HG03442 (cell line): ENCODE results near the gene CACNA1B.

Experiments
- ATAC-seq: cut with Tn5 transposase; IDR thresholded peaks from one replicate; pipeline ENCODE4 v1.9.1; 2021; ENCODE audit warnings: mild to moderate bottlenecking, moderate library complexity; ENCODE audit not compliant: unreplicated experiment

The CACNA1B gene

DNA sequence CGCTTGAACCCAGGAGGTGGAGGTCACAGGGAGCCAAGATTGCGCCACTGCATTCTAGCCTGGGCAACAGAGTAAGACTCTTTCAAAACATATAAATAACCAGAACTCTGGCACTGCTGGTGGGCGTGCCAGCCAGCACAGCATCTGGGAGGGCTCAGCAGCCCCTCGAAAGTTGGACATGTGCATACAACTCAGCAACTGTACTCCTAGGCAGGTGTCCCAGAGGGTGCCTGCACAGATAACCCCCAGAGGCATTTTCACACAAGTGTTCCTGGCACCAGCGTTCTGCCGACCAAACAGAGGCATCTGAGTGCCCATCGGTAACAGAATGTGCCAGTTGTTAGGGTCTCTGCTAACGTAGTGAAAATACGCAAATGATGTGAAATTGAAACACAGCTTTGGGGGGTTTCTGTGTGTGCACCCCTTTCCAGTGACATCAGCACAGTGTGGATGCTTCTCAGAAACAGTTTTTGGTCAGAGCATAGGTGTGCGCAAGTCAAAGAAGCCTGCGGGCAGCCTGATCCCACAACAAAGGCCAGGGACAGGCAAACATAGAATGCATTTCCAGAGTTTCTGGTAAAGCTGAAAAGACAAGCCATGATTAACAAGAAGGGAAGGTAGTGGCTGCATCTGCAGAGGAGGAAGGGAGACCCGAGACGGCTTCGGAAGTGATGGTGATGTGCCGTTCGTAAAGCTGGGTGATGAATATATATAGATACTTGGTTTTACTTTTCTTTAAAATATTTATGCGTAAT, 190.2 kb downstream of the CACNA1B start:
- no peak for ATAC-seq

- no peak for ATAC-seq
These were observed 191.0 kb downstream of the CACNA1B start for GRCh38 chr9:138068601-138069035.

GRCh38 chr9:138069731-138070456, 192.3 kb downstream of the CACNA1B start:
- ATAC-seq, result no peak

DNA sequence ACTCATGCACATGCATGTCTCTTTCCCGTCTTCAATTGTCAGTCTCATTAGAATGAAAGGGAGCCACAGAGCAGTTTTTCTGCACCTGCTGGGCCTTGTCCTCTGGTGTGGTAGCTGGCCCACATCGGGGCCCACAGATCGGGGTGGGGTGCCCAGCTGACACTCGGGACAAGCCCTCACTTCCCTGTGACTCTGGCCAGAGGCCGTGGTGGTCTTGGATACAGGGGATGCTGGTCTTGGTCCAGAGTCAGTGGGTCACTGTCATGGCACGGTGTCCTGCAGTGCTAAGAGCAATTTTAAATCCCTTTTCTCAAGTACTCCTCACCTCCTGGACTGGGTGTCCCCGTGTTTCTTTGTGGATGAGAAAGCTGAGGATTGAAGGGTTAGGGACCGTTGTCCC, 193.2 kb downstream of the CACNA1B start:
- ATAC-seq, result no peak

DNA sequence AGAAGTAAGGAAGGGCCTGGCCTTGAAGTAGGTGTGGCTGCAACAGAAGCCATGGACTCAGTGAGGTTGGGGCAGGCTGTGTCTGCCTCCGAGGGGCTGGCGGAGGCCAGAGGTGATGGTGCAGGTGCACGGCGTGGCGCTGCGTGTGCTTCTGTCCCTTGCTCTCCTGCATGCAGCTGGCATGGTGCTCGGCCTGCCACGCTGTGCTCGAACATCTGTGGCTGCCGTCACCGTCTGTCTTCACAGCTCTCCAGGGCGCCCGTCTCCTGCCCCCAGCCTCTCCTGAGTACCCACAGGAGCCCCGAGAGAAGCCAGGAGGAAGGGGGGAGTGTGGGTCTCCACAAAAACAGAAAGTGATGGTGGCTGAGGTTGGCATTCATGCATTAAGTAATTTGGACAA, 193.7 kb downstream of the CACNA1B start:
- no peak for ATAC-seq

- ATAC-seq, result no peak
These were observed 194.1 kb downstream of the CACNA1B start for GRCh38 chr9:138071731-138072130.

DNA sequence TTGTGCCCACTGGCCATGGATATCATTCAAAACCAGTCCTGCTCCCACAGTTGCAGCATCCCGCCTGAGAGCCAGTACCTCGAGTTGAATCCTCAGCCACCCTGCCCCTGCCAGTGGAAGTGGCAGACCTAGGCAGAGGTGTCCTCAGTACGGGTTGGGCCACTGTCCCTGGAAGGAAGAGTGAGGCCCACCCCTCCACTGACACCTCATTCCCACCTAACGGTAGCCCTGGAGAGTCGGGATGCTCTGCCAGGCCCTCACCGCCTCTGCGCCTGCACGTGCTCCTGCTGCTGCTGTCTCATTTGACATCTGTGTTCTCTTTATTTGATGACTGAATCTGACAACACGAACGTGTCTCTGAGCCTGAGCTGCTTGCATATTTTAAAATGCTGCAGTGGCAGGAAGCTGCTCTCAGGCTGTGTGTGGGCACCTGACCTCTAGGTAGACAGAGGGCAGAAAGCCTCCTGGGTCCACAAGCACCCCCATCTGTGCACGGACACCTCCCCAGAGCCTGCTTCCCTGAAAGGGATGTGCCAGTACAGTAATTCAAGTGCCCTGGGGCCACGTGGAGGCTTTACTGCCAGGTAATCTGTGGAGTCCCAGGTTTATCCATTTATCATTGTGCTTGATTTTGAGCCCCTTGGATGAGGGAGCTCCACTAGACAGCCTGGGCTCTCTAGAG, 194.7 kb downstream of the CACNA1B start:
- no peak for ATAC-seq

DNA sequence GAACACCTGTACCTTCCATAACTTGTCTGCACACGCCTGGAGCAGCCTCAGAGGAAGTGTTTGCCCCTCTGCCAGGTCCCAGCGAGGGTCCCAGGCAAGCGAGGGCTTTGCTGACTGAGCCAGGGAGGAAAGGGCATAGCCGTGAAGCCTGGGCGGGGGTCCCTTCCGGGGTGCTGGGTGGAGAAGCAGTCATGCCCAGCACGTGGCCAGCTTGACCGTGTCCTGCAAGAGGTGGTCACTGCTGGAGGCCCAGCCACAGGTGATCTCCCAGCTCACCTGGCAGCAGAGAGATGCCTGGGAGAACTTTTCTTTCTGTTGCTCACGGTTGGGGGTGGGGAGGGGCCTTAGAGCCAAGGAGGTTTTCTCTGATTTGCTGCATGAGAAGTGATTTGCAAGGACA, 195.3 kb downstream of the CACNA1B start:
- no peak for ATAC-seq

GRCh38 chr9:138073408-138073807, 195.8 kb downstream of the CACNA1B start:
- ATAC-seq, result no peak

GRCh38 chr9:138073808-138074207, 196.2 kb downstream of the CACNA1B start:
- no peak for ATAC-seq

GRCh38 chr9:138074516-138074915, 196.9 kb downstream of the CACNA1B start:
- ATAC-seq, result no peak

GRCh38 chr9:138075496-138075895, 197.9 kb downstream of the CACNA1B start:
- ATAC-seq, result no peak

DNA sequence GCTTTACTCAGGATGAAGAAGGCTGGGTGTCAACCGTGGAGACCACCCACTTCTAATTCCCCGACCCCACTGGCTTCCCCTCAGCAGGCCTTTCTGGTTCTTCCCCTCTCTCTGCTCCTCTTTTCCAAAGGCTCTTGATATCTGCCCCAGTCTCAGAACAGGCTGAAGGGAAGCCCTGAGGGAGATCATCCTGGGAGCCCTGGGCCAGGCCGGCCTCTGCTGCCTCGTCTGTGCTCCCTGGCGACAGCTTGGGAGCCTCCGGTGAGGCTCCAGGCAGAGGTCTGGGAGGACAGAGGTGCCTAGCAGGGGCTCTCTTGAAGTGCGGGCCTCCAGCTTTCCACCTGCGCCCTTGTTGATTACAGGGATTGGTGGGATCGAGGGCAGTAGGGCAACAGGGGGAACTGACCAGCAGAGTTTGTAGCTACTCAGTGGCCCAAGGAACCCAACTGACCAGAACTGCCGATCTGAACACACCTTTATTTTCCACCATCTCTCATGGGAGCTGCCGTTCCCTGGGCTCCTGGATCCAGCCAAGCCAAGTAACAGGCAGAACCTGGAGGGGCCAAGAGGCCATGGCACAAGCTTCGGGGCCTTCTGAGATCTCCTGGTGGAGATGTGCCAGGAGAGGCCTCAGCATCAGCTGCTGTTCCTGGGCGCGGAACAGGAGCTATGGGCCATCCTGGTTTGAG, 198.5 kb downstream of the CACNA1B start:
- ATAC-seq, result no peak

- no peak for ATAC-seq
These were observed 199.0 kb downstream of the CACNA1B start for GRCh38 chr9:138076650-138077009.

DNA sequence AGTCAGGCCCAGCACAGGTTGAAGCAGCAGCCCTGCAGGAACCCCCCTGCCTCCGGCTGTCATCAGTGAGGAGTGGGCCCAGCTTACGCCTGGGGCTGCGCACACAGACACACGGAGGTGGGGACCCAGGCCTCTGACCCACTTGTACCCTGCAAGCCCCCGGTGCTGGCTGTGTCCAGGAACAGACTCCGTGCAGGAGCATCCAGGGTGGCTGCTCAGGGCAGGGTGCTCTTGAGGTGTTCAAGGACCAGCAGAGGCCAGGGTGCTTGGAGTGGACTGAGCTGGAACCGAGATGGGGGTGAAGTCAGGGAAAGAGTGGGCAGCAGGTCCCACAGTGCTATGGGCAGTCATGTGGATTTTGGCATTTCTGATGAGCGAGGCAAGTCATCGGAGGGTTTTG, 199.5 kb downstream of the CACNA1B start:
- no peak for ATAC-seq

- ATAC-seq, result no peak
These were observed 200.4 kb downstream of the CACNA1B start for GRCh38 chr9:138077898-138078540.

DNA sequence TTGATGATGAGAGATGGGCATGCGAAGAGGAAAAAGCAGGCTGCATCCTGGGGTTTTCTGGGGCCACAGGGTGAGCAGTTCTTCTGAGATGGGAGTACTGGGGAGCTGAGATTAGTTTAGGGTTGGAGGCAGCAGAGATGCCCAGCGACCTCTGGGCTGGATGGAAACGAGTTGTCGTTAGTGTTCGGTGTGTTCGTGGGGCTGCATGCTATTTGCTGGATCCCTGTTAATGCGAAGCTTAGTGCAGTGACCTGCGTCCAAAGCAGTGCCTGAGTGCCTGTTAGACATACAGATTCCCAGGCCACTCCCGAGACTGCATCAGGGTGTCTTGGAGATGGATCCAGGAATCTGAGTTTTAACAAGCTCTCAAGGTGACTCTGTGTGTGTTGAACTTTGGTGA, 201.3 kb downstream of the CACNA1B start:
- ATAC-seq, result no peak

GRCh38 chr9:138080979-138081378, 203.4 kb downstream of the CACNA1B start:
- no peak for ATAC-seq

DNA sequence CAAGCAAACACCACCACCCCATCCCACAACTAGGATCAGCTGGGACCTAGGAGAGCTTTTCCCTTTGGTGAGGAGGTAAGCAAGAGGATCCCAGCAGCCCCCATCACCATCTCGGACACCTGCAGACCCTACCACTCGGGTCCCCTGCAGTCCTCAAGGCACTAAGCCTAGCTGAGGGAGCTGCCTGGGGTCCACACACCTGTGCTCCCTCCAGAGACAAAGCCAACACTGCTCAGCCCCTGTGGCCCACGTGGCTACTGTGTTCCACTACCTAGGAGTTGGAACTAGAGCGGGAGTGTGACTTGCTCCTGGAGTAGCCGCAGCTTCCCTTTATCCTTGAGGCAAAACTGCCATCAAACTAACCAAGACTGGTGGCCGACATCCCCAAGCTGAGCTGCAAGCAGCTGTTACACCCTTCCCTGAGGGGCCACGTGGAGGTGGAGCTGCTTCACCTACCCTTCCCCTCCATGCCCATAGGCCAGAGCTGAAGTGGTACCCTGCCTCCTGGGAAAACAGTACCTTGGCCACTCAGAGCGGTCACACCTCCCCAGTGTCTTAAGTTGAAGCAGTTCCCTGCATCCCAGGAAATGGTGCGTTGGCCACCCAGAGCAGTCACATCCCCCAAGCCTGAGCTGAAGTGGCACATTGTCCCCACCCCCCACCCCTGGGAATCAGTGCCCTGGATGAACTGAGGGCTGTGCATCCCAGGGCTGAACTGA, 205.5 kb downstream of the CACNA1B start:
- no peak for ATAC-seq

GRCh38 chr9:138083873-138084272, 206.3 kb downstream of the CACNA1B start:
- ATAC-seq, result no peak
